Hepatocyte (in vitro differentiated cells): ENCODE results near the gene LRRIQ4. TPM values are rescaled to one million over a fixed set of nuclear protein-coding genes. Genes with fewer than 3 reads are reported as not detected.

Experiments
- DNase-seq: peaks from one replicate; pipeline ENCODE4 v3.0.0-alpha.2; 2016; ENCODE audit warnings: low spot score
- H2AFZ ChIP-seq: fragments of 200-600 bp; sonication (generic); 2 replicates; pipeline ENCODE4 v1.6.0; 2016; ENCODE audit warnings: antibody characterized with exemption, mild to moderate bottlenecking
- H3K27ac ChIP-seq: fragments of 200-600 bp; sonication (generic); 2 replicates; pipeline ENCODE4 v1.5.1; 2016; ENCODE audit warnings: mild to moderate bottlenecking
- H3K27me3 ChIP-seq: fragments of 200-600 bp; sonication (generic); 2 replicates; pipeline ENCODE4 v1.6.1; 2016
- H3K36me3 ChIP-seq: fragments of 200-600 bp; sonication (generic); replicated peaks from 2 replicates; pipeline ENCODE4 v1.5.1; 2016; ENCODE audit warnings: low read depth; ENCODE audit not compliant: insufficient read depth
- H3K4me1 ChIP-seq: fragments of 200-600 bp; sonication (generic); 2 replicates; pipeline ENCODE4 v1.5.1; 2016; ENCODE audit warnings: mild to moderate bottlenecking, moderate library complexity; ENCODE audit not compliant: insufficient read depth
- H3K4me2 ChIP-seq: fragments of 200-600 bp; sonication (generic); 2 replicates; pipeline ENCODE4 v1.6.0; 2016
- H3K4me3 ChIP-seq: fragments of 200-600 bp; sonication (generic); 2 replicates; pipeline ENCODE4 v1.5.1; 2016; ENCODE audit warnings: mild to moderate bottlenecking
- H3K79me2 ChIP-seq: fragments of 200-600 bp; sonication (generic); 2 replicates; pipeline ENCODE4 v1.6.0; 2017; ENCODE audit warnings: mild to moderate bottlenecking
- H3K9me2 ChIP-seq: fragments of 200-600 bp; sonication (generic); replicated peaks from 2 replicates; pipeline ENCODE4 v1.6.0; 2017; ENCODE audit warnings: mild to moderate bottlenecking; ENCODE audit not compliant: insufficient read depth
- H3K9me3 ChIP-seq: fragments of 200-600 bp; sonication (generic); 2 replicates; pipeline ENCODE4 v1.5.1; 2016; ENCODE audit warnings: low read depth, mild to moderate bottlenecking
- H4K20me1 ChIP-seq: fragments of 200-600 bp; sonication (generic); 2 replicates; pipeline ENCODE4 v1.6.0; 2016; ENCODE audit warnings: mild to moderate bottlenecking; ENCODE audit not compliant: insufficient read depth, poor library complexity, severe bottlenecking
- CTCF ChIP-seq: fragments of 200-600 bp; sonication (generic); IDR thresholded peaks from 2 replicates; pipeline ENCODE4 v1.5.1; 2016; ENCODE audit warnings: antibody characterized with exemption, mild to moderate bottlenecking; ENCODE audit not compliant: poor library complexity
- EZH2 ChIP-seq: fragments of 200-600 bp; sonication (generic); IDR thresholded peaks from 2 replicates; pipeline ENCODE4 v1.6.1; 2016; ENCODE audit warnings: antibody characterized with exemption, mild to moderate bottlenecking, borderline replicate concordance
- EZH2phosphoT487 ChIP-seq: fragments of 200-600 bp; sonication (generic); IDR thresholded peaks from one replicate; pipeline ENCODE4 v1.6.1; 2018; ENCODE audit warnings: antibody characterized with exemption, mild to moderate bottlenecking, low read depth, moderate library complexity; ENCODE audit not compliant: unreplicated experiment, severe bottlenecking
- WGBS: methylation state at CpG from one replicate; pipeline ENCODE4 v1.1.6; 2016; ENCODE audit warnings: low lambda C conversion rate; ENCODE audit errors: missing lambda C conversion rate; 5-methylcytosine and 5-hydroxymethylcytosine counted together
- polyA plus RNA-seq: library from polyadenylated mRNA; unstranded; fragments of >200 nt; fragmentation: Nextera tagmentation; extraction: Ambion mirVana; gene quantifications from 2 replicates; pipeline ENCODE4 v1.2.1, GENCODE V29; 2016
- total RNA-seq: library from RNA; depleted of rRNA; stranded (reverse); fragments of >200 nt; gene quantifications from 2 replicates; pipeline ENCODE4 v1.2.3, GENCODE V29; 2014

LRRIQ4 gene
- total and polyA plus RNA-seq, 2 experiments from 2014 or later: not detected

GRCh38 chr3:169836078-169836941 lies 23.6 kb downstream of the LRRIQ4 start:
- no peak for DNase-seq
- Histone ChIP-seq H3K27me3 (no peaks in the 10 kb centered on the region), H3K4me1 (no peaks in the 10 kb centered on the region), H3K36me3 (no peaks in the 10 kb centered on the region), H3K4me2 (no peak overlapping the region), H3K9me3 (no peaks in the 10 kb centered on the region), H2AFZ (no peak overlapping the region), H4K20me1 (no peaks in the 10 kb centered on the region), H3K27ac (no peak overlapping the region), H3K4me3 (no peak overlapping the region), H3K9me2 (no peaks in the 10 kb centered on the region), H3K79me2 (no peaks in the 10 kb centered on the region)
- 70% methylated on average over 5 of the region's 5 CpGs for WGBS
- TF ChIP-seq EZH2 (no peak), EZH2phosphoT487 (no peak), CTCF (no peak)

- Histone ChIP-seq H4K20me1 (no peaks in the 10 kb centered on the region), H3K36me3 (no peaks in the 10 kb centered on the region), H3K4me2 (no peak overlapping the region), H3K4me1 (no peaks in the 10 kb centered on the region), H3K27me3 (no peaks in the 10 kb centered on the region), H3K9me2 (no peaks in the 10 kb centered on the region), H3K27ac (no peak overlapping the region), H3K4me3 (no peak overlapping the region), H2AFZ (no peak overlapping the region), H3K79me2 (no peaks in the 10 kb centered on the region), H3K9me3 (no peaks in the 10 kb centered on the region)
- no peak for TF ChIP-seq EZH2phosphoT487
- TF ChIP-seq EZH2: no peak
- TF ChIP-seq CTCF: no peak
- no peak for DNase-seq
- 62% methylated on average over 3 of the region's 3 CpGs for WGBS
Measured at GRCh38 chr3:169836942-169837275, 24.2 kb downstream of the LRRIQ4 start.

- H3K4me2 ChIP-seq: no peak overlapping the region
- H2AFZ ChIP-seq: no peak overlapping the region
- 87% methylated on average over 1 of the region's 1 CpG for WGBS
- no peaks in the 10 kb centered on the region for H3K9me3 ChIP-seq
- no peak overlapping the region for H3K4me3 ChIP-seq
- H3K79me2 ChIP-seq: no peaks in the 10 kb centered on the region
- H3K9me2 ChIP-seq: no peaks in the 10 kb centered on the region
- TF ChIP-seq CTCF: no peak
- no peak for TF ChIP-seq EZH2
- TF ChIP-seq EZH2phosphoT487: no peak
- H4K20me1 ChIP-seq: no peaks in the 10 kb centered on the region
- no peak for DNase-seq
- no peaks in the 10 kb centered on the region for H3K4me1 ChIP-seq
- H3K27ac ChIP-seq: no peak overlapping the region
- H3K27me3 ChIP-seq: no peaks in the 10 kb centered on the region
- H3K36me3 ChIP-seq: no peaks in the 10 kb centered on the region
Measured at GRCh38 chr3:169838511-169839030, 25.9 kb downstream of the LRRIQ4 start.
